ENCODE data around the gene AIFM2. TPM values are rescaled to one million over a fixed set of nuclear protein-coding genes. Genes with fewer than 3 reads are reported as not detected.
A peak's percentile ranks its signal among the peaks of the same experiment; 100 is the strongest.

AIFM2 gene
- total and polyA plus RNA-seq, 2 experiments from 2014 or later = 5.4 to 6.6 TPM

DNA sequence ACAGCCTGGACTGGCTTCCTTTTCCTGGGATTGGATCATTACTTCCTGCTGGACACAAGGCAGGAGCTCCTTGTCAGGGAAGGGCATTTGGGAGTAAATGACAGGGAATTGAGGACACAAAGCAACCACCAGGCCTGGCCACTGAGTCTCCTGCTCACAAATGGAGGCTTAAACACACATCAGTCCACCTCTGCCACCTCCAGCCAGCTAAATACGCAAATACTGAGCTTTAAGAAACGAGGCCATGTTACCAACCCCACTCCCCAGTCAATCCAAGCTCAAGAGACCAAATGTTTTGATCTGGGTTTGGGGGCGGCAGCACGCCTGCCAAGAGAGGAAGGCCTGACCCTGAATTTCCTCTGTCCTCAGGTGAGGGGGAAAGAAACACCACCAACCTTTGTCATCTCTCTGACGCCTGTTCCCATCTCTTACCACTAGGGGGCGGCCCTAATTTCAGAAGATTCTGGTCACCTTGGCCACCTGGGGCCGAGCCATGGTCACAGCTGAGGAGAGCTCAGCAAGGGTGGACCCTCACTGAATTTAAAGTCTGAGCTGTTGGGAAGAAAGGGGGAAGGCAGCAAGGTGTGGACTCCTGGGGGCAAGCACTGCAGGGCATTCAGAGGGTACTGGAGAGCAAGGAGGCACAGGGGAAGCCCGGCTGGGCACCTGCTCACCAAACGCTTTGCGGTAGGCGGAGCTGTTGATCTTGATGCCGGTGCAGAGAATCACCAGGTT, 16.5 kb downstream of the AIFM2 start:
- Histone ChIP-seq H3K4me3 (no peak overlapping the region), H3K4me1 (ENCODE audit: low read depth) (no peaks in the 10 kb centered on the region), H3K9me3 (ENCODE audit: low read depth) (no peaks in the 10 kb centered on the region), H3K36me3 (peaks cover 6% of the 10 kb centered on the region), H3K27me3 (no peaks in the 10 kb centered on the region), H3K27ac (no peak overlapping the region)
- TF ChIP-seq, protein P1, sequence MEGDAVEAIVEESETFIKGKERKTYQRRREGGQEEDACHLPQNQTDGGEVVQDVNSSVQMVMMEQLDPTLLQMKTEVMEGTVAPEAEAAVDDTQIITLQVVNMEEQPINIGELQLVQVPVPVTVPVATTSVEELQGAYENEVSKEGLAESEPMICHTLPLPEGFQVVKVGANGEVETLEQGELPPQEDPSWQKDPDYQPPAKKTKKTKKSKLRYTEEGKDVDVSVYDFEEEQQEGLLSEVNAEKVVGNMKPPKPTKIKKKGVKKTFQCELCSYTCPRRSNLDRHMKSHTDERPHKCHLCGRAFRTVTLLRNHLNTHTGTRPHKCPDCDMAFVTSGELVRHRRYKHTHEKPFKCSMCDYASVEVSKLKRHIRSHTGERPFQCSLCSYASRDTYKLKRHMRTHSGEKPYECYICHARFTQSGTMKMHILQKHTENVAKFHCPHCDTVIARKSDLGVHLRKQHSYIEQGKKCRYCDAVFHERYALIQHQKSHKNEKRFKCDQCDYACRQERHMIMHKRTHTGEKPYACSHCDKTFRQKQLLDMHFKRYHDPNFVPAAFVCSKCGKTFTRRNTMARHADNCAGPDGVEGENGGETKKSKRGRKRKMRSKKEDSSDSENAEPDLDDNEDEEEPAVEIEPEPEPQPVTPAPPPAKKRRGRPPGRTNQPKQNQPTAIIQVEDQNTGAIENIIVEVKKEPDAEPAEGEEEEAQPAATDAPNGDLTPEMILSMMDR (IDR thresholded peaks at IDR 0.05; ENCODE audit: low read depth, low read length) = peak; percentile 89
- DNase-seq (ENCODE audit: low read depth in 1 of 2, low spot score in 1 of 2) = peak; percentile 41 to 79

DNA sequence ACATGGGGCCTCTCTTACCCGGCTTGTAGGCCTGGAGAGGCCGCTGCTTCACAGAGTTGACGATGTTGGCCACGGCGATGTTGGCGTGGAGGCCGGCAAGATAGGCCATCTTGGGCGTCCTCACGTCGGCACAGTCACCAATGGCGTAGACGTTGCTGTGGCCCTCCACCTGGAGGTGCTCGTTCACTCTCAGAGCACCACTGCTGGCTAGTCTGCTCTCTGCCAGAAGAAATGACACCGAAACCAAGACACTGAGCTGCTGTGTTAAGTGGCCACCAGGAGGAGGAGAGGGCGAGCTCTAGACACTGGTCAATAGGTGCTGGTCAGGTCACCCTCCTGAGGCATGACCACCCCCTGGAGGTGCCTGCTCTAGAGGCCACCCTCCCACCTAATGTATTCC, 17.7 kb downstream of the AIFM2 start:
- TF ChIP-seq, protein P1 (IDR thresholded peaks at IDR 0.05; ENCODE audit: low read depth, low read length) = no peak

DNA sequence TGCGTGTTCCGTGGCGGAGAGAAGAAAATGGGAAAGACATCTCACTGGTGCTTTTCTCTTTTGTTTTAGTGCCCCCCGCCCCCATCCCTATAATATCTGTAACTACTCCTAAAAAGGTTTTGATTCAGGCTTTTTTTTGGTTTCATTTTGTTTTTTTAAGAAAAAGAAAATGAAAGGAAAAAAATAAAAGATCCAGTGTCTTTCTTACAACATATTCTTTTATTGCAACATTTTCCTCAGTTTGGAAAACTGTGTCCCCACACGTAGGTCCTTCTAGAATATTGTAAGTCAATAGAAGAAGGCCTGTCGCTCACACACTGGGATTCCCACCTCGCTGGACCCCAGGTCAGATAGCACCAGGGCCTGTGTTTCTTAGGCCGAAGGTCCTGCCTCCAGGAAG, 20.6 kb downstream of the AIFM2 start:
- H3K4me3 ChIP-seq = no peak overlapping the region
- TF ChIP-seq, protein P1 (IDR thresholded peaks at IDR 0.05; ENCODE audit: low read depth, low read length) = no peak
- peaks cover 26% of the 10 kb centered on the region for H3K36me3 ChIP-seq
- no peak for DNase-seq (ENCODE audit: low read depth in 1 of 2, low spot score in 1 of 2)
- peak overlapping the region; percentile 55 for H3K27ac ChIP-seq
- no peaks in the 10 kb centered on the region for H3K9me3 ChIP-seq (ENCODE audit: low read depth)
- no peaks in the 10 kb centered on the region for H3K4me1 ChIP-seq (ENCODE audit: low read depth)
- H3K27me3 ChIP-seq = no peaks in the 10 kb centered on the region

More for the DNA sequence above, 17.7 kb downstream of the AIFM2 start:
- DNase-seq (ENCODE audit: low read depth in 1 of 2, low spot score in 1 of 2) = no peak
- no peaks in the 10 kb centered on the region for H3K27me3 ChIP-seq
- H3K36me3 ChIP-seq = peaks cover 15% of the 10 kb centered on the region
- H3K4me1 ChIP-seq (ENCODE audit: low read depth) = no peaks in the 10 kb centered on the region
- no peak overlapping the region for H3K4me3 ChIP-seq
- H3K27ac ChIP-seq = no peak overlapping the region
- H3K9me3 ChIP-seq (ENCODE audit: low read depth) = no peaks in the 10 kb centered on the region

DNA sequence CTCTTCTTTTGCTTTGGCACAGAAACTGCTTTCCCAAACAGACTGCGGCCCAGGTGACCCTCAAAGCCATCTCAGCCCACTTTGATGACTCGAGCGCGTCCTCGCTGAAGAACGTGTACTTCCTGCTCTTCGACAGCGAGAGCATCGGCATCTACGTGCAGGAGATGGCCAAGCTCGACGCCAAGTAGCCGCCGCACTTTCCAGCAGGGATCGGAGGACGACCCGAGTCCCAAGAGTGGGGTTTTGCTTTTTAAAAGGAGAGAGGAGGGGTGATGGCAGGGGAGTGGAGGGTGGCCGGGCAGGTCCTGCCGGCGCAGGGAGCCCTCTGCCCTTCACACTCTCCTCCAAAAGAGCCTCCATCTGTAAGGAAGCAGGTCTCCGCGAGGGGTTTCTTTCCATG, 21.1 kb downstream of the AIFM2 start:
- Histone ChIP-seq H3K9me3 (ENCODE audit: low read depth) (no peaks in the 10 kb centered on the region), H3K4me3 (no peak overlapping the region), H3K4me1 (ENCODE audit: low read depth) (no peaks in the 10 kb centered on the region), H3K36me3 (peaks cover 26% of the 10 kb centered on the region), H3K27me3 (no peaks in the 10 kb centered on the region), H3K27ac (no peak overlapping the region)
- TF ChIP-seq, protein P1 (IDR thresholded peaks at IDR 0.05; ENCODE audit: low read depth, low read length) = no peak
- DNase-seq (ENCODE audit: low read depth in 1 of 2, low spot score in 1 of 2) = no peak

DNA sequence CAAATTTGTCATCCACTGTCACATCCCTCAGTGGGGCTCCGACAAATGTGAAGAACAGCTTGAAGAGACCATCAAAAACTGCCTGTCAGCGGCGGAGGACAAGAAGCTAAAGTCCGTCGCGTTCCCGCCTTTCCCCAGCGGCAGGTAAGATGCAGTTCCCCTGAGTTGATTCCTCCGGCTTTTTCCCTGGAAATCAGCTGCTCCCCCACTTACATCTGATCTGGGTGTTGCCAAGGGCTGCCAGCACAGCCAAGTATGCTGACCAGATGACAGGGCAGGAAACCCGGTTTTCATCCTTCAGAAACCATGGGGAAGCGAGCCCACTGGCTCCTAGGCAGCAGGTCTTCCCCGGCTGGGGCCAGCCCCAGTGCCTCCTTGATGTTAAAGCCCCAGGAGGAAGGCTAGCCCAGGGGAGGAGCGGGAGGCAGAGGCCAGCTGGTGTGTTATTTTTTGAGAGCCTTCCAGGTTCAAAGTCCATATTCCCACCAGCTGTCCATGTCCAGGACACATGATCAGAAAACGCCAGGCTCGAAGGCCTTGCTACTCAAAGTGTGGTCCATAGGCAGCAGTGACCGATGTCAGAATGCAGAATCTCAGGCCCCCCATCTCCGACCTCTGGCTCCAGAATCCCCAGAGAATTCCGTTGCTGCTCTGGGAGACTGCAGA, 23.4 kb downstream of the AIFM2 start:
- TF ChIP-seq, protein P1 (IDR thresholded peaks at IDR 0.05; ENCODE audit: low read depth, low read length) = no peak
- Histone ChIP-seq H3K27ac (peak overlapping the region; percentile 24), H3K36me3 (peaks cover 29% of the 10 kb centered on the region), H3K4me1 (ENCODE audit: low read depth) (no peaks in the 10 kb centered on the region), H3K27me3 (no peaks in the 10 kb centered on the region), H3K4me3 (no peak overlapping the region), H3K9me3 (ENCODE audit: low read depth) (no peaks in the 10 kb centered on the region)
- no peak for DNase-seq (ENCODE audit: low read depth in 1 of 2, low spot score in 1 of 2)
